ENCODE results near the gene KCNK5. TPM values are rescaled to one million over a fixed set of nuclear protein-coding genes. Genes with fewer than 3 reads are reported as not detected.

The KCNK5 gene
- total and polyA plus RNA-seq, 2 donors (not counting 1 experiment from before 2014, with no cell fraction given) = 0.07 TPM; not detected in 1

GRCh38 chr6:39178804-39179203, 50.5 kb downstream of the KCNK5 start:
- intact Hi-C loops (cut with micrococcal nuclease) = no loop called here
- ChIA-PET CTCF (no interaction called here), POLR2A (no interaction called here)
- no peaks in the 10 kb centered on the region for H3K4me1 Mint-ChIP-seq
- Histone ChIP-seq H3K4me2 (replicated peaks; ENCODE audit: low read depth, low read length, poor library complexity, severe bottlenecking) (no peak overlapping the region), H3K27ac (ENCODE audit: low read length in 2 of 2) (no peak overlapping the region), H2AFZ (ENCODE audit: insufficient read depth, low read depth, low read length, poor library complexity, severe bottlenecking) (no peak overlapping the region), H3K79me2 (ENCODE audit: control insufficient read depth, insufficient read depth, low read length) (no peaks in the 10 kb centered on the region), H3K4me1 (ENCODE audit: control insufficient read depth in 2 of 2, insufficient read depth in 2 of 2, low read length in 2 of 2) (no peaks in the 10 kb centered on the region), H3K27me3 (replicated peaks in 1 of 4; ENCODE audit: control extremely low read depth in 1 of 4, control insufficient read depth in 3 of 4, insufficient read depth in 4 of 4, low read length in 3 of 4) (no peaks in the 10 kb centered on the region), H3K36me3 (replicated peaks in 1 of 2; ENCODE audit: control extremely low read depth in 1 of 2, control insufficient read depth in 1 of 2, extremely low read depth in 1 of 2, insufficient read depth in 2 of 2, low read length in 1 of 2) (no peaks in the 10 kb centered on the region), H3K9ac (ENCODE audit: low read length) (no peak overlapping the region), H3K4me3 (ENCODE audit: control extremely low read depth in 1 of 5, extremely low read depth in 1 of 5, insufficient read depth in 1 of 5, low read depth in 2 of 5, low read length in 4 of 5) (no peak overlapping the region), H4K20me1 (ENCODE audit: control insufficient read depth, insufficient read depth, low read length, poor library complexity, severe bottlenecking) (no peaks in the 10 kb centered on the region), H3K9me3 (ENCODE audit: control extremely low read depth in 1 of 3, control insufficient read depth in 2 of 3, insufficient read depth in 1 of 3, low read length in 2 of 3) (peaks cover 1 to 15% (median 6%) of the 10 kb centered on the region in 3 donors)
- peaks cover 3% of the 10 kb centered on the region for H3K9me3 Mint-ChIP-seq (ENCODE audit: insufficient read depth)
- 80% methylated on average over 1 of the region's 4 CpGs for WGBS (ENCODE audit: insufficient coverage)
- no peak overlapping the region for H3K4me3 Mint-ChIP-seq
- DNase-seq = no peak
- H3K27me3 Mint-ChIP-seq = peaks cover 13% of the 10 kb centered on the region
- TF ChIP-seq, protein P1, sequence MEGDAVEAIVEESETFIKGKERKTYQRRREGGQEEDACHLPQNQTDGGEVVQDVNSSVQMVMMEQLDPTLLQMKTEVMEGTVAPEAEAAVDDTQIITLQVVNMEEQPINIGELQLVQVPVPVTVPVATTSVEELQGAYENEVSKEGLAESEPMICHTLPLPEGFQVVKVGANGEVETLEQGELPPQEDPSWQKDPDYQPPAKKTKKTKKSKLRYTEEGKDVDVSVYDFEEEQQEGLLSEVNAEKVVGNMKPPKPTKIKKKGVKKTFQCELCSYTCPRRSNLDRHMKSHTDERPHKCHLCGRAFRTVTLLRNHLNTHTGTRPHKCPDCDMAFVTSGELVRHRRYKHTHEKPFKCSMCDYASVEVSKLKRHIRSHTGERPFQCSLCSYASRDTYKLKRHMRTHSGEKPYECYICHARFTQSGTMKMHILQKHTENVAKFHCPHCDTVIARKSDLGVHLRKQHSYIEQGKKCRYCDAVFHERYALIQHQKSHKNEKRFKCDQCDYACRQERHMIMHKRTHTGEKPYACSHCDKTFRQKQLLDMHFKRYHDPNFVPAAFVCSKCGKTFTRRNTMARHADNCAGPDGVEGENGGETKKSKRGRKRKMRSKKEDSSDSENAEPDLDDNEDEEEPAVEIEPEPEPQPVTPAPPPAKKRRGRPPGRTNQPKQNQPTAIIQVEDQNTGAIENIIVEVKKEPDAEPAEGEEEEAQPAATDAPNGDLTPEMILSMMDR (IDR thresholded peaks at IDR 0.05) = no peak
- no peak for TF ChIP-seq EZH2 (IDR thresholded peaks at IDR 0.05; ENCODE audit: borderline replicate concordance, insufficient read depth, low read depth, low read length, poor library complexity, severe bottlenecking)
- no peak for ATAC-seq (ENCODE audit: low read depth)
- no peak overlapping the region for H3K27ac Mint-ChIP-seq

DNA sequence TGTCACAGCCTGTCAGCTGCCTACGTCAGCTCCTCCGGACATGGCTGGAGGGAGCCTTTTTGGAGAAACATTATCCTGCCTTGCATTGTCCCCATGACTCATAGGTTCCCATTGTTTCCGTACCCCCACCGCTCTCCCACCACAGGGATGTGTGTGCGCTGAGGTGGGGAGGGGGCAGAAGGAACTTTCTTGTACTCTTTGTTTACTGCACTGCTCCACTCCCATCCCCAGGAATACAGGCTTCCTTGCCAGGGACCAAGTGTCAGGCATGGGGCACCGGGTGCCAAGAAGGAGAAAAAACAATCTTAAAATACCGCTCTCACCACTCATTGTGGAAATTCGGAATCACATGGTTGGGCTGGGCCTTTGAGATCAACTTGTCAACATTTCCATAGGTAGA, 51.0 kb downstream of the KCNK5 start:
- H3K27ac Mint-ChIP-seq = no peak overlapping the region
- TF ChIP-seq, protein P1 (IDR thresholded peaks at IDR 0.05) = no peak
- no peak for TF ChIP-seq EZH2 (IDR thresholded peaks at IDR 0.05; ENCODE audit: borderline replicate concordance, insufficient read depth, low read depth, low read length, poor library complexity, severe bottlenecking)

More for the DNA sequence above, 51.0 kb downstream of the KCNK5 start:
- H3K9me3 Mint-ChIP-seq (ENCODE audit: insufficient read depth) = peaks cover 3% of the 10 kb centered on the region
- DNase-seq (no peak), ATAC-seq (ENCODE audit: low read depth) (no peak)
- no peaks in the 10 kb centered on the region for H3K36me3 ChIP-seq (replicated peaks in 1 of 2; ENCODE audit: control extremely low read depth in 1 of 2, control insufficient read depth in 1 of 2, extremely low read depth in 1 of 2, insufficient read depth in 2 of 2, low read length in 1 of 2)
- no peaks in the 10 kb centered on the region for H3K4me1 ChIP-seq (ENCODE audit: control insufficient read depth in 2 of 2, insufficient read depth in 2 of 2, low read length in 2 of 2)
- H3K4me3 ChIP-seq (ENCODE audit: control extremely low read depth in 1 of 5, extremely low read depth in 1 of 5, insufficient read depth in 1 of 5, low read depth in 2 of 5, low read length in 4 of 5) = no peak overlapping the region
- H3K27me3 ChIP-seq (replicated peaks in 1 of 4; ENCODE audit: control extremely low read depth in 1 of 4, control insufficient read depth in 3 of 4, insufficient read depth in 4 of 4, low read length in 3 of 4) = no peaks in the 10 kb centered on the region
- no peak overlapping the region for H2AFZ ChIP-seq (ENCODE audit: insufficient read depth, low read depth, low read length, poor library complexity, severe bottlenecking)
- H4K20me1 ChIP-seq (ENCODE audit: control insufficient read depth, insufficient read depth, low read length, poor library complexity, severe bottlenecking) = no peaks in the 10 kb centered on the region
- no peak overlapping the region for H3K9ac ChIP-seq (ENCODE audit: low read length)
- intact Hi-C loops (cut with micrococcal nuclease) = no loop called here
- no peaks in the 10 kb centered on the region for H3K79me2 ChIP-seq (ENCODE audit: control insufficient read depth, insufficient read depth, low read length)
- H3K4me3 Mint-ChIP-seq = no peak overlapping the region
- H3K27ac ChIP-seq (ENCODE audit: low read length in 2 of 2) = no peak overlapping the region
- H3K9me3 ChIP-seq (ENCODE audit: control extremely low read depth in 1 of 3, control insufficient read depth in 2 of 3, insufficient read depth in 1 of 3, low read length in 2 of 3) = peaks cover 1 to 15% (median 6%) of the 10 kb centered on the region in 3 donors
- no peak overlapping the region for H3K4me2 ChIP-seq (replicated peaks; ENCODE audit: low read depth, low read length, poor library complexity, severe bottlenecking)
- POLR2A ChIA-PET = no interaction called here
- WGBS (ENCODE audit: insufficient coverage) = 93% methylated on average over 3 of the region's 8 CpGs
- no peaks in the 10 kb centered on the region for H3K4me1 Mint-ChIP-seq
- CTCF ChIA-PET = no interaction called here
- peaks cover 13% of the 10 kb centered on the region for H3K27me3 Mint-ChIP-seq
